ENCODE measurements around the gene LPAR1.

The LPAR1 gene

GRCh38 chr9:111023128-111023527 is 15.1 kb downstream of the LPAR1 start:
- in situ Hi-C loops (cut with MboI; ENCODE audit: low sequenced_read_pairs, unreplicated experiment) = no loop called here
- TF ChIP-seq CTCF (IDR thresholded peaks at IDR 0.05; ENCODE audit: borderline replicate concordance, control extremely low read depth, extremely low read depth, insufficient read depth, missing control alignments) = no peak
- DNase-seq (ENCODE audit: low spot score) = no peak

DNA sequence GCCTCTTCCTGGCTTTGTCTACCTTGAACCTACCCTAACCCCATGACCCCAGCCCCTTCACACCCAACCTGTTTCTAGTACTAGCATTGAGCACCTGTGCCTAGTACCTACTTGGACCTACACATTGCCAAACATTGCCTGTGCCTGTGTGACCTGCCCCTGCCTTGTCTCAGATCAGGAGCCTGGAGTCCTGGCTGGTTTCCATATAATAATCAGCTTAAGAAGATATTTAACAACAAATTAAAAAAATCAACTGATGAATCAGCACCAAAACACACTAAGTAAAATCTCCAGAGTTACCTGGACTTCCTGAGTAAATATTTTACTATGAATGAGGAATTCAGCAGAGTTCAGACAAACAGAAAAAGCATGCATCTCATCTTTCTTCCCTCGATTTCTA is 17.7 kb downstream of the LPAR1 start:
- in situ Hi-C loops (cut with MboI; ENCODE audit: low sequenced_read_pairs, unreplicated experiment) = no loop called here
- DNase-seq (ENCODE audit: low spot score) = no peak
- no peak for TF ChIP-seq CTCF (IDR thresholded peaks at IDR 0.05; ENCODE audit: borderline replicate concordance, control extremely low read depth, extremely low read depth, insufficient read depth, missing control alignments)

DNA sequence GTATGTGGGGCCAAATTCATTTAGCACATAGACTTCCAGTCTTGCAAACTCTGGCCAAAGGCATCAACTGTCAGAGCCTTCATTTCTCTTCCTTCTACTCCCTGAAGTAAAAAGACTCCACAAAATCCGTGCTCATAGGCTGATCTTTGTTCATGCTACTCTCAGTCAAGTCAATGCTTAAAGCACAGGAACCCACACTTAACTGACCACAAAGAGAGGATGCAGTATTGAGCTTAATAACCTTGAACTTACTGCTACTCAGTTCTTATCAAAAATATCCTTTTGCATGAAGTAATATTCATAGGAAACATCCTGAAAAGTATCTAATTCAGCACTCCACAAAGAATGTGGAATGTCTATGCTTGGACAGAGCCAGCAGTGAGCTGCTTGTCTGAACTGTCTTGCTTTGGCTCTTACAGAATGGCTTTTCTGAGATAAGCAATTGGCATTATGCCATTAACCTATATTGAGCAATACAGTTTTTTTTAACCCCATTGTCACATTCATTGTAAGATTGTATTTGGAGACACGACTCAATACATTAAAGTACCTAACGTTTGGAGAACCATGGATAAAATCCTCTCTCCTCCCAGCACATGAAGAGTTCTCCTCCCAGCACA is 21.7 kb downstream of the LPAR1 start:
- TF ChIP-seq CTCF (IDR thresholded peaks at IDR 0.05; ENCODE audit: borderline replicate concordance, control extremely low read depth, extremely low read depth, insufficient read depth, missing control alignments) = no peak
- DNase-seq (ENCODE audit: low spot score) = no peak
- in situ Hi-C loops (cut with MboI; ENCODE audit: low sequenced_read_pairs, unreplicated experiment) = no loop called here

- in situ Hi-C loops (cut with MboI; ENCODE audit: low sequenced_read_pairs, unreplicated experiment) = no loop called here
- no peak for TF ChIP-seq CTCF (IDR thresholded peaks at IDR 0.05; ENCODE audit: borderline replicate concordance, control extremely low read depth, extremely low read depth, insufficient read depth, missing control alignments)
- no peak for DNase-seq (ENCODE audit: low spot score)
These were observed 22.3 kb downstream of the LPAR1 start for GRCh38 chr9:111016016-111016415.

DNA sequence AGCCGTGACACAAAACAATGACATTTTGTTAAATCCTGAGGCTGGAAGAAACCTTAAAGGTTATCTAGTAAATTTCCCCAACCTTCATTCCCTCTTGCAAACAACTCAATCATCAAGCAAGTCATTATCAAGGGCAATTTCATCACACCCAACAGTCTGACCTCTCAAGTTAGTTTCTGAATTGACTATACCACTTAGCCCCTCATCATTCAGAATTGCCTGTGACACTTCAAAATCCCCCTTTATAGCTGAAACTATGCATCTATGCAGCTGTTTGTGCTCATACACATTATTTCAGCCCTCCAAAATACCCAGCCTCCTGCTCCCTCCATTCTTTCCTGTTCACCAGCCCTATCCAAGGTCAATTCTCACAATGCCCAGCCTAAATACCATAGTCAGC is 24.6 kb downstream of the LPAR1 start:
- in situ Hi-C loops (cut with MboI; ENCODE audit: low sequenced_read_pairs, unreplicated experiment) = no loop called here
- DNase-seq (ENCODE audit: low spot score) = no peak
- TF ChIP-seq CTCF (IDR thresholded peaks at IDR 0.05; ENCODE audit: borderline replicate concordance, control extremely low read depth, extremely low read depth, insufficient read depth, missing control alignments) = no peak

GRCh38 chr9:111013250-111013649 is 25.0 kb downstream of the LPAR1 start:
- DNase-seq (ENCODE audit: low spot score) = no peak
- in situ Hi-C loops (cut with MboI; ENCODE audit: low sequenced_read_pairs, unreplicated experiment) = no loop called here
- no peak for TF ChIP-seq CTCF (IDR thresholded peaks at IDR 0.05; ENCODE audit: borderline replicate concordance, control extremely low read depth, extremely low read depth, insufficient read depth, missing control alignments)
